H1 (cell line): ENCODE data around the gene PAX8. TPM values are rescaled to one million over a fixed set of nuclear protein-coding genes. Genes with fewer than 3 reads are reported as not detected.

Source experiments
- CTCF ChIA-PET: fragments of 300-600 bp; sonication (Branson Sonifier 250); formaldehyde crosslinking; loops from one replicate; lab custom pipeline; 2021; ENCODE audit not compliant: partially characterized antibody; lab: Charles Lee
- POLR2A ChIA-PET: fragments of 300-600 bp; sonication (Branson Sonifier 250); formaldehyde crosslinking; loops from one replicate; lab custom pipeline; 2021; ENCODE audit warnings: inconsistent platforms; ENCODE audit not compliant: partially characterized antibody; lab: Charles Lee
- DNase-seq, 2 experiments: peaks; one replicate each; pipeline versions ENCODE4 v3.0.0 to v3.0.0-alpha.2; 2010 to 2022; ENCODE audit warnings: low spot score in 2 of 2, low read depth in 1 of 2, mixed read lengths in 1 of 2
- FAIRE-seq: peaks from 2 replicates; lab custom pipeline; 2011; peaks lifted over from hg19 to GRCh38; lab: Jason Lieb, UNC
- H2AFZ ChIP-seq: 2 replicates; pipeline ENCODE4 v1.8.1; 2012; ENCODE audit warnings: low read length, inconsistent platforms
- H2AK5ac ChIP-seq: 2 replicates; pipeline ENCODE4 v1.6.1; 2013; ENCODE audit warnings: low read depth, low read length
- H2BK120ac ChIP-seq: replicated peaks from 2 replicates; pipeline ENCODE3; 2013; ENCODE audit warnings: low read depth, low read length, inconsistent platforms
- H2BK12ac ChIP-seq: 2 replicates; pipeline ENCODE4 v1.6.1; 2013; ENCODE audit warnings: low read depth, low read length
- H2BK15ac ChIP-seq: 2 replicates; pipeline ENCODE4 v1.6.1; 2013; ENCODE audit warnings: low read length
- H2BK20ac ChIP-seq: 2 replicates; pipeline ENCODE4 v1.6.1; 2013; ENCODE audit warnings: low read length
- H2BK5ac ChIP-seq: 2 replicates; pipeline ENCODE4 v1.6.1; 2013; ENCODE audit warnings: low read depth, low read length
- H3K14ac ChIP-seq: 2 replicates; pipeline ENCODE4 v1.6.1; 2013; ENCODE audit warnings: inconsistent platforms; ENCODE audit not compliant: insufficient read length
- H3K18ac ChIP-seq: 2 replicates; pipeline ENCODE4 v1.6.1; 2013; ENCODE audit warnings: low read length; ENCODE audit errors: extremely low read depth
- H3K23ac ChIP-seq: 2 replicates; pipeline ENCODE4 v1.6.1; 2013; ENCODE audit warnings: inconsistent platforms; ENCODE audit not compliant: insufficient read length
- H3K23me2 ChIP-seq: 2 replicates; pipeline ENCODE4 v1.6.1; 2013; ENCODE audit warnings: low read depth, low read length
- H3K27ac ChIP-seq: 2 replicates; pipeline ENCODE4 v1.6.1; 2011; ENCODE audit warnings: low read depth, low read length, inconsistent platforms
- H3K27me3 ChIP-seq, 4 experiments: replicated peaks in 1 of 4; 1 replicate in 1 of 4; 2 replicates in 3 of 4; pipeline versions ENCODE4 v1.6.1 to v1.8.1; 2011 to 2013; ENCODE audit warnings: low read length in 3 of 4, mild to moderate bottlenecking in 3 of 4, inconsistent platforms in 2 of 4, mixed read lengths in 2 of 4, moderate library complexity in 1 of 4; ENCODE audit not compliant: control insufficient read depth in 3 of 4, insufficient read depth in 3 of 4; ENCODE audit errors: extremely low read depth in 1 of 4
- H3K36me3 ChIP-seq, 4 experiments: 2 replicates each; pipeline versions ENCODE4 v1.6.1 to v1.8.1; 2011 to 2013; ENCODE audit warnings: mild to moderate bottlenecking in 4 of 4, low read length in 3 of 4, moderate library complexity in 2 of 4, control low read depth in 1 of 4, inconsistent platforms in 1 of 4; ENCODE audit not compliant: insufficient read depth in 4 of 4, control insufficient read depth in 2 of 4
- H3K4ac ChIP-seq: replicated peaks from 2 replicates; pipeline ENCODE3; 2013; ENCODE audit warnings: low read length, low read depth, mixed read lengths, inconsistent platforms; ENCODE audit not compliant: insufficient read length
- H3K4me1 ChIP-seq, 4 experiments: replicated peaks in 1 of 4; 1 replicate in 1 of 4; 2 replicates in 3 of 4; pipeline versions ENCODE4 v1.6.1 to v1.8.1; 2011 to 2013; ENCODE audit warnings: low read length in 3 of 4, inconsistent platforms in 2 of 4, mixed read lengths in 1 of 4; ENCODE audit not compliant: insufficient read depth in 4 of 4, control insufficient read depth in 3 of 4
- H3K4me2 ChIP-seq, 2 experiments: 2 replicates each; pipeline versions ENCODE4 v1.6.1 to v1.8.1; 2011 to 2013; ENCODE audit warnings: low read depth in 2 of 2, low read length in 2 of 2, control low read depth in 1 of 2, inconsistent platforms in 1 of 2, mild to moderate bottlenecking in 1 of 2; ENCODE audit not compliant: insufficient read depth in 1 of 2
- H3K4me3 ChIP-seq, 4 experiments: fragments of 200-600, 300-600 bp in 1 of 4; sonication (generic), shearing (Covaris generic), sonication (Bioruptor Twin) in 1 of 4; 2 replicates each; pipeline versions ENCODE4 v1.5.1 to v1.8.1; 2011 to 2016; ENCODE audit warnings: low read length in 4 of 4, low read depth in 3 of 4, control low read depth in 2 of 4, inconsistent platforms in 2 of 4, mild to moderate bottlenecking in 2 of 4, mixed read lengths in 1 of 4, moderate library complexity in 1 of 4; ENCODE audit not compliant: insufficient read depth in 2 of 4; ENCODE audit errors: extremely low read depth in 1 of 4
- H3K56ac ChIP-seq: replicated peaks from 2 replicates; pipeline ENCODE3; 2013; ENCODE audit warnings: low read depth, mild to moderate bottlenecking, mixed read lengths, low read length, inconsistent platforms; ENCODE audit not compliant: insufficient read length
- H3K79me1 ChIP-seq: 2 replicates; pipeline ENCODE4 v1.6.1; 2013; ENCODE audit warnings: low read depth, low read length, control low read depth
- H3K79me2 ChIP-seq, 2 experiments: 2 replicates each; pipeline versions ENCODE4 v1.6.1 to v1.8.1; 2012 to 2013; ENCODE audit warnings: low read length in 2 of 2, mild to moderate bottlenecking in 2 of 2, inconsistent platforms in 1 of 2; ENCODE audit not compliant: insufficient read depth in 2 of 2, control insufficient read depth in 1 of 2
- H3K9ac ChIP-seq, 4 experiments: replicated peaks in 1 of 4; 1 replicate in 1 of 4; 2 replicates in 3 of 4; pipeline versions ENCODE4 v1.6.1 to v1.8.1; 2011 to 2013; ENCODE audit warnings: low read depth in 3 of 4, low read length in 3 of 4, control low read depth in 2 of 4, mild to moderate bottlenecking in 2 of 4, moderate library complexity in 2 of 4, inconsistent platforms in 1 of 4; ENCODE audit errors: extremely low read depth in 1 of 4
- H3K9me3 ChIP-seq, 2 experiments: 2 replicates each; pipeline versions ENCODE4 v1.6.1 to v1.8.1; 2012 to 2013; ENCODE audit warnings: mild to moderate bottlenecking in 2 of 2, moderate library complexity in 2 of 2, control low read depth in 1 of 2, inconsistent platforms in 1 of 2, low read depth in 1 of 2, low read length in 1 of 2, mixed read lengths in 1 of 2; ENCODE audit not compliant: insufficient read depth in 2 of 2
- H4K20me1 ChIP-seq, 2 experiments: replicated peaks in 1 of 2; 2 replicates each; pipeline versions ENCODE3 to v1.8.1; 2011 to 2013; ENCODE audit warnings: inconsistent platforms in 2 of 2, low read length in 2 of 2, mild to moderate bottlenecking in 1 of 2; ENCODE audit not compliant: insufficient read depth in 2 of 2, control insufficient read depth in 1 of 2
- H4K5ac ChIP-seq: 2 replicates; pipeline ENCODE4 v1.6.1; 2013; ENCODE audit warnings: low read length, low read depth, mixed read lengths, inconsistent platforms; ENCODE audit not compliant: insufficient read length
- H4K8ac ChIP-seq: 2 replicates; pipeline ENCODE4 v1.8.0; 2013; ENCODE audit warnings: mild to moderate bottlenecking, moderate library complexity, low read length, inconsistent platforms; ENCODE audit not compliant: insufficient read depth; ENCODE audit errors: extremely low read depth
- H4K91ac ChIP-seq: replicated peaks from 2 replicates; pipeline ENCODE3; 2013; ENCODE audit warnings: low read length, mixed read lengths, inconsistent platforms; ENCODE audit not compliant: insufficient read length
- HDAC6 ChIP-seq: IDR thresholded peaks from one replicate; pipeline ENCODE4 v1.7.1; 2012; ENCODE audit warnings: low read depth, mild to moderate bottlenecking, inconsistent platforms, low read length, moderate library complexity
- RAD21 ChIP-seq, 2 experiments: IDR thresholded peaks in 1 of 2; conservative IDR thresholded peaks in 1 of 2; 2 replicates each; pipeline ENCODE4 v1.6.1; 2011; ENCODE audit warnings: low read depth in 2 of 2, low read length in 2 of 2, improper control_type of control experiment in 1 of 2, inconsistent platforms in 1 of 2, mild to moderate bottlenecking in 1 of 2, moderate library complexity in 1 of 2
- WGBS, 2 experiments: shearing (Covaris generic) in 1 of 2; methylation state at CpG; one replicate each; pipeline versions ENCODE4 v1.1.6 to v1.1.7; 2013 to 2015; ENCODE audit warnings: low lambda C conversion rate in 2 of 2, mixed read lengths in 2 of 2, inconsistent platforms in 1 of 2, low coverage in 1 of 2, missing lambda C conversion rate in 1 of 2; ENCODE audit not compliant: insufficient replicate concordance in 2 of 2, insufficient coverage in 1 of 2, insufficient read length in 1 of 2; ENCODE audit errors: extremely low coverage in 1 of 2, missing lambda C conversion rate in 1 of 2; 5-methylcytosine and 5-hydroxymethylcytosine counted together
- polyA plus RNA-seq, 7 experiments: library from polyadenylated mRNA; depleted of rRNA in 3 of 7; stranded (reverse) in 5 of 7; unstranded in 2 of 7; fragments of >200 nt in 5 of 7; fragments of 200-250 nt in 2 of 7; gene quantifications; 1 replicate in 5 of 7; 2 replicates in 1 of 7; 4 replicates in 1 of 7; pipeline versions ENCODE4 v1.2.1 to v1.2.3, GENCODE V29; 2011 to 2013; ENCODE audit warnings: missing spikeins in 2 of 7, mixed read lengths in 2 of 7
- total RNA-seq: library from RNA; stranded (reverse); fragmentation: NEBNext Ultra II Directional; extraction: Animal tissue kit (Norgen Biotek cat#: 25700); gene quantifications from 2 replicates; pipeline ENCODE4 v1.2.1, GENCODE V29; 2021
- TF ChIP-seq, protein P1 (sequence below), 3 experiments: IDR thresholded peaks; 1 replicate in 2 of 3; 2 replicates in 1 of 3; pipeline versions ENCODE4 v1.5.1 to v1.6.1; 2011; ENCODE audit warnings: low read length in 3 of 3, mild to moderate bottlenecking in 3 of 3, inconsistent platforms in 2 of 3, low read depth in 1 of 3, moderate library complexity in 1 of 3; ENCODE audit not compliant: insufficient read depth in 1 of 3; ENCODE audit errors: control extremely low read depth in 1 of 3

The PAX8 gene
- total and polyA plus RNA-seq, 2 of the 8 experiments (the other 6 are each of a cell fraction or from before 2014, with no cell fraction given), result 0.02 TPM; not detected in 1

DNA sequence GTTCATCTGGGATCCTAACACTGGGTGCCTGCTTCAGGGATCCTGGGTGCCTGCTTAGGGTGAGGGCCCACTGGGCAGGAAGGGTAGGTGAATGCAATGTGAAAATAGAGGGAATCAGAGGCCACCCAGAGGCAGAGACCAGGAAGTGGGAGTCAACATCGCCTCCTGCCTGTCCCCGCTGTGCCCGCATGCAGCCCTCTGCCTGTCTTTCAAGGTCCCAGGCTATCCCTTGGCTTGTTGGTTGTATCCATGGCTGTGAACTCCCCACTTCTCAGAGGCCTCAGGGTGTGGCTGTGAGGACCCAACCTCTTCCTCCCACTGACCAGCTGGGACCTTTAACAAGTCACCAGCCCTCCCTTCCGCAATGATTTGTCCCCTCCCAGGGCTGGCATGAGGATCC, 78.5 kb downstream of the PAX8 start:
- no peaks in the 10 kb centered on the region for H3K79me2 ChIP-seq
- H3K4me2 ChIP-seq, result no peak overlapping the region
- DNase-seq (peak in 1 of 2 experiments; percentile 13), FAIRE-seq (no peak)
- H2AK5ac ChIP-seq, result no peak overlapping the region
- no peak overlapping the region for H3K23ac ChIP-seq
- TF ChIP-seq, protein P1, sequence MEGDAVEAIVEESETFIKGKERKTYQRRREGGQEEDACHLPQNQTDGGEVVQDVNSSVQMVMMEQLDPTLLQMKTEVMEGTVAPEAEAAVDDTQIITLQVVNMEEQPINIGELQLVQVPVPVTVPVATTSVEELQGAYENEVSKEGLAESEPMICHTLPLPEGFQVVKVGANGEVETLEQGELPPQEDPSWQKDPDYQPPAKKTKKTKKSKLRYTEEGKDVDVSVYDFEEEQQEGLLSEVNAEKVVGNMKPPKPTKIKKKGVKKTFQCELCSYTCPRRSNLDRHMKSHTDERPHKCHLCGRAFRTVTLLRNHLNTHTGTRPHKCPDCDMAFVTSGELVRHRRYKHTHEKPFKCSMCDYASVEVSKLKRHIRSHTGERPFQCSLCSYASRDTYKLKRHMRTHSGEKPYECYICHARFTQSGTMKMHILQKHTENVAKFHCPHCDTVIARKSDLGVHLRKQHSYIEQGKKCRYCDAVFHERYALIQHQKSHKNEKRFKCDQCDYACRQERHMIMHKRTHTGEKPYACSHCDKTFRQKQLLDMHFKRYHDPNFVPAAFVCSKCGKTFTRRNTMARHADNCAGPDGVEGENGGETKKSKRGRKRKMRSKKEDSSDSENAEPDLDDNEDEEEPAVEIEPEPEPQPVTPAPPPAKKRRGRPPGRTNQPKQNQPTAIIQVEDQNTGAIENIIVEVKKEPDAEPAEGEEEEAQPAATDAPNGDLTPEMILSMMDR (IDR thresholded peaks at IDR 0.05; ENCODE audit: control extremely low read depth in 1 of 3, insufficient read depth in 1 of 3, low read depth in 1 of 3, low read length in 3 of 3), result peak; percentile 76 to 94 (median 80)
- TF ChIP-seq HDAC6 (no peak), RAD21 (IDR thresholded peaks at IDR 0.05 in 1 of 2, conservative IDR thresholded peaks at IDR 0.05 in 1 of 2; ENCODE audit: low read depth in 2 of 2, low read length in 2 of 2) (peak; percentile 26 to 42; a peak in 3 of 4 replicates)
- H4K8ac ChIP-seq, result 0 out of 2 replicates have a peak overlapping the region, but pooled peaks have one; percentile 62
- POLR2A ChIA-PET, result interaction anchor here (0.7 kb wide), 1 partner anchor 29 kb away, joined by 3 read pairs; no protein-coding TSS in a partner anchor
- no peak overlapping the region for H4K91ac ChIP-seq
- no peak overlapping the region for H2AFZ ChIP-seq
- H3K79me1 ChIP-seq, result no peaks in the 10 kb centered on the region
- H3K18ac ChIP-seq, result no peak overlapping the region
- no peak overlapping the region for H3K4ac ChIP-seq
- no peak overlapping the region for H3K4me3 ChIP-seq
- H3K23me2 ChIP-seq, result peaks cover 2% of the 10 kb centered on the region; the same call in 1 of the 2 replicates
- CTCF ChIA-PET, result interaction anchor here (0.5 to 16.5 kb wide), 21 partner anchors 12 to 241 kb away, joined by 3 to 253 read pairs (median 9); partner anchors contain the start of genes PAX8 and PSD4
- H2BK5ac ChIP-seq, result no peak overlapping the region
- H3K27me3 ChIP-seq, result peaks cover 0 to 2% (median 0%) of the 10 kb centered on the region in 4 experiments; a peak in 1 of 7 replicates
- no peaks in the 10 kb centered on the region for H4K20me1 ChIP-seq
- H2BK20ac ChIP-seq, result no peak overlapping the region
- H2BK12ac ChIP-seq, result no peak overlapping the region
- H3K4me1 ChIP-seq, result no peaks in the 10 kb centered on the region; a peak in 3 of 7 replicates
- H3K36me3 ChIP-seq, result no peaks in the 10 kb centered on the region
- H3K56ac ChIP-seq, result no peak overlapping the region
- no peak overlapping the region for H3K27ac ChIP-seq
- WGBS, 2 experiments, result 82% methylated on average over 4 of the region's 4 CpGs; no CpG with 5 or more reads in 1 of the 2 experiments
- no peak overlapping the region for H2BK120ac ChIP-seq
- H4K5ac ChIP-seq, result no peak overlapping the region
- no peak overlapping the region for H2BK15ac ChIP-seq
- H3K14ac ChIP-seq, result no peak overlapping the region
- H3K9ac ChIP-seq, result no peak overlapping the region
- no peaks in the 10 kb centered on the region for H3K9me3 ChIP-seq
